ENCODE measurements around the gene POLD2. TPM values are rescaled to one million over a fixed set of nuclear protein-coding genes. Genes with fewer than 3 reads are reported as not detected.

POLD2 gene
- total RNA-seq, 1 donor from 2014 or later: 147 TPM

GRCh38 chr7:44158873-44159631, 35.7 kb upstream of the POLD2 start:
- Mint-ChIP-seq H3K9me3 (peaks cover 2% of the 10 kb centered on the region), H3K4me3 (no peak overlapping the region), H3K27ac (no peak overlapping the region), H3K36me3 (ENCODE audit: low read depth) (no peaks in the 10 kb centered on the region), H3K4me1 (no peaks in the 10 kb centered on the region), H3K27me3 (no peaks in the 10 kb centered on the region)
- TF ChIP-seq CTCF (IDR thresholded peaks at IDR 0.05): no peak
- CTCF ChIA-PET: no interaction called here
- DNase-seq (no peak), ATAC-seq (ENCODE audit: low read depth) (no peak)
- POLR2A ChIA-PET: no interaction called here
- intact Hi-C loops (cut with micrococcal nuclease): no loop called here

GRCh38 chr7:44158096-44158872, 34.9 kb upstream of the POLD2 start:
- CTCF ChIA-PET: no interaction called here
- no peaks in the 10 kb centered on the region for H3K9me3 Mint-ChIP-seq
- DNase-seq: no peak
- no peaks in the 10 kb centered on the region for H3K4me1 Mint-ChIP-seq
- TF ChIP-seq CTCF (IDR thresholded peaks at IDR 0.05): no peak
- no peaks in the 10 kb centered on the region for H3K27me3 Mint-ChIP-seq
- intact Hi-C loops (cut with micrococcal nuclease): no loop called here
- H3K36me3 Mint-ChIP-seq (ENCODE audit: low read depth): no peaks in the 10 kb centered on the region
- no peak for ATAC-seq (ENCODE audit: low read depth)
- no peak overlapping the region for H3K27ac Mint-ChIP-seq
- POLR2A ChIA-PET: no interaction called here
- H3K4me3 Mint-ChIP-seq: no peak overlapping the region

- TF ChIP-seq CTCF (IDR thresholded peaks at IDR 0.05): no peak
- Mint-ChIP-seq H3K36me3 (ENCODE audit: low read depth) (no peaks in the 10 kb centered on the region), H3K4me1 (no peaks in the 10 kb centered on the region), H3K9me3 (no peaks in the 10 kb centered on the region), H3K27ac (no peak overlapping the region), H3K27me3 (no peaks in the 10 kb centered on the region), H3K4me3 (no peak overlapping the region)
- intact Hi-C loops (cut with micrococcal nuclease): no loop called here
- DNase-seq: no peak
- ATAC-seq (ENCODE audit: low read depth): no peak
- CTCF ChIA-PET: no interaction called here
- POLR2A ChIA-PET: no interaction called here
Observed at GRCh38 chr7:44157116-44158080, 34.0 kb upstream of the POLD2 start.

GRCh38 chr7:44156453-44157010, 33.2 kb upstream of the POLD2 start:
- ChIA-PET CTCF (no interaction called here), POLR2A (no interaction called here)
- H3K36me3 Mint-ChIP-seq (ENCODE audit: low read depth): no peaks in the 10 kb centered on the region
- no peak overlapping the region for H3K27ac Mint-ChIP-seq
- H3K9me3 Mint-ChIP-seq: no peaks in the 10 kb centered on the region
- no peak for TF ChIP-seq CTCF (IDR thresholded peaks at IDR 0.05)
- H3K27me3 Mint-ChIP-seq: no peaks in the 10 kb centered on the region
- DNase-seq (peak; percentile 6), ATAC-seq (ENCODE audit: low read depth) (no peak)
- no peak overlapping the region for H3K4me3 Mint-ChIP-seq
- intact Hi-C loops (cut with micrococcal nuclease): no loop called here
- H3K4me1 Mint-ChIP-seq: no peaks in the 10 kb centered on the region
